Measurements from ENCODE around the gene KDM4C.

The KDM4C gene

DNA sequence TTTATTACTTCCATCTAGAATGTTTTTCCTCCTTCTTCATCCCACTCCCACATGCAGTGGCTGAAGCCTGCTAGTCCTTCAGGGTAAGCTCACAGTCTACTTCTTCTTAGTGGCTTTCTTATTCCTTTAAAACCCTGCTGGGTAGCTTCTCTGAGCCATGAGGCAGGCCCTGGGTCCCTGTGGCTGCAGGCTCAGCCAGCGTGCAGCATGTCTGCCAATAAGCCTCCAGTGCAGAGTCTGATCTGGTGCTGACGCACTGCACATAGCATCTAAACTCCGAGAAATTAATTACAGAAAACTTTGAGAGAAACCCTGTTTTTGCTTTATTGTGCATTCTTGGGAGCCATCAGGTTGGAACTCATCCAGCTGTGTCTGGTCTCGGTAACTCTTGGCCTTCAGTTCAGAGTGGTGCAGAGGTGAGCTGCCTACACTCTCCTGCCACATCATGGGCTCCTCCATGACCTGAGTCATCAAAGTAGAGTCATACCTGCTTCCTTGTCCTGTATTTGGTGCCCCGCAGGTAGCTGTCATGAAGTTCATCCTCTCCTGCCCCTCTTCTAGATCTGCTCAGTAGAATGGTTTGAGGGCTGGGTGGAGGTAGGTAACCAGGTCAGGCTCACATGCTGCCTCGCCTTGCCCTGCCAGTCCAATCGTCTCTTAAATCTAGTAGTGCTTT lies 339.4 kb downstream of the KDM4C start:
- DNase-seq (ENCODE audit: low read depth in 3 of 3) = no peak

DNA sequence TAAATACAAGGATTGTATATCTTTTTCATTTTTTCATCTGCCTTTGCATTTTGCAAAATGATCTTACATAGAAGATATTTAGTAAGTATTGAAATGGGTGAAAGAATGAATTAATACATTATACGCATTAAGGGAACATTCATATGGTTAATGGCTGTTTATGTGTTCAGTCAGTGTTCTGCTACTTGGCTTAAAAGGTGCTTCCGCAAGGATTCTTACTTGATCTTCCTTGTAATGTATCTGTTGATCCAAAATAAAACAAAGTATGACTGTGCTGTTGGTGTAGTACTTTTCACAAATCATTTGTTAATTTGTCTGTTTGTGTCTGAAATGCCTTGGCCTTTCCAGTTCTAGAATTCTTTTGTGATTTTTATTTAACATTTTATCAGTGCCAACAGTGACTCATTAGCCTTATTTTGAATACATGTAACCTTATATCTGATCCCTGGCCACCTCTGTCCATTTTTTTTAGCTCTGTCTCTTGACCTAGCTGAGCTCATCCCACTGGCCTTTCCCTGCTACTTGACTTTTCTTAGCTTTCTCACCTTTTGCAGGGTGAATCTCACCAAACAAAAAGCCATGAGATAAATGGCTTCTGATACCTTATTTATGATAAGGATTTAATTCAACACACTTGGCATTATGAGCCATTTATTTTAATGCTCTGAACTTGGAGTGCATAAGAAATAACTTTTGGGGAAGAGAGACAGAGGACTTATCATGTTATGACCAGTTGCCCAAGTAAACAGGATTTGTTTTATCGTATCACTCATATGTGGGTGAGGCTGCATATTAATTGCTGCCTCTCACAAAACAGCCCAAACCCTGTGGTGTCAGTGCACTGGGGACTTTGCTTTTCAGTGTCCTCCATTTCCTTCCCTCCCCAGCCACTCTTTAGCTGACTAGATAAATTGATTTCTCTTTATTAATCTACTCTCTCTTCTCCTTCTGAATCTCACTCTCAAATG lies 340.3 kb downstream of the KDM4C start:
- DNase-seq (ENCODE audit: low read depth in 3 of 3) = no peak

GRCh38 chr9:7103367-7103766 lies 345.6 kb downstream of the KDM4C start:
- DNase-seq (ENCODE audit: low read depth in 3 of 3) = no peak

GRCh38 chr9:7103771-7104170 lies 346.0 kb downstream of the KDM4C start:
- DNase-seq (ENCODE audit: low read depth in 3 of 3) = no peak

DNA sequence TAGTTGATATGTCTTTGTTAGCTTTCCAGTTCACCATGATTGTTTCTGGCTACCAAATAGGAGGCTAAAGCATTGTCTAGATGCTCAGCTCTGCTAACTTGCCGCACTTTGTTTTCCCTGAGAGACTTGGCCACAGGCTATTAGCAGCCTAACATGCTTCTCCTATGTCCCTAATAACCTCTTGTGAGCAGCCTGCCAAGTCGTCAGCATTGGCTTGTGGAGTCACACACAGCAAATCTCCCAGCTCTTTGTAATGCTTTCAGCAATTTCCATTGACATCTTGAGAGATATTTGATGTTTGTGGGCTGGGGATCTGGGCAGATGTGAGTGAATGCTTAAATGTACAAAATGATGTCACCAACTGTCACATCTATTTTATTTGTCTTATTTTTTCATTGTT lies 346.9 kb downstream of the KDM4C start:
- DNase-seq (ENCODE audit: low read depth in 3 of 3) = no peak

DNA sequence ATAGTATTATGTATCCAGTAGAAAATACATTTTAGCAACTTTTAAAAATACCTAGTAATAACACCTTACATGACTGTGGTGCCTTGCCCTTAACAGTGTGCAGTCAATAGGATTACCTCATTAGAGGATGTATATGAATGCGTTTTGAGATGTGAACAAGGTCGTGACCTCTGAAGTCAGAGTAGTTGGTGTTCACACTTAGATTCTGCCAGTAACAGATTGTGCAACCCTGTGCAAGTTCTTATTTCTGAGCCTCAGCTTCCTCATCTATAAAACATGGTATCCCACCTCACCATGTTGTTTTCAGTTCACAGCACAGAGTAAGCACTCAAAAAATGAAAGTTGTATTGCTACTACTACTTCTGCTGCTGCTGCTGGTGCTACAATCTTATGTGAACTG lies 347.3 kb downstream of the KDM4C start:
- no peak for DNase-seq (ENCODE audit: low read depth in 3 of 3)

DNA sequence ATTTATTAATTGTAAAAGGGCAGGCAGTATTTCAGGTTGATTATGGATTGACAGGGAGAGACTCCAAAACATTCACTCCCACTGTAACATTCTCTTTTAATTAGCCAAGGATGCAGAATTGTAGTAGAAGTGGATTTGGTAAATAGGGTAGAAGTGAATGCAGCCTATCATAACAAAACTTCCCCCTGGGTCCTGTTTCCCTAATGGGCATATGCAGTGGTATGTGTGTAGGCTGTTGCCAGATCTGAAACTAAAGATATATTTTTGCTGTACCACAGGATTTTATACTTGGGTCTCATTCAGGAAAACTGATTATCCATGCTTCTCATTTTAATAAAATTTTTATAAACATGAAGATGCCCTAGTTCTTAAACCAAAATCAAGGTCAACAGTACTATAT lies 351.2 kb downstream of the KDM4C start:
- DNase-seq (ENCODE audit: low read depth in 3 of 3) = no peak

GRCh38 chr9:7111413-7111812 lies 353.6 kb downstream of the KDM4C start:
- DNase-seq (ENCODE audit: low read depth in 3 of 3) = no peak

GRCh38 chr9:7115606-7116005 lies 357.8 kb downstream of the KDM4C start:
- no peak for DNase-seq (ENCODE audit: low read depth in 3 of 3)

DNA sequence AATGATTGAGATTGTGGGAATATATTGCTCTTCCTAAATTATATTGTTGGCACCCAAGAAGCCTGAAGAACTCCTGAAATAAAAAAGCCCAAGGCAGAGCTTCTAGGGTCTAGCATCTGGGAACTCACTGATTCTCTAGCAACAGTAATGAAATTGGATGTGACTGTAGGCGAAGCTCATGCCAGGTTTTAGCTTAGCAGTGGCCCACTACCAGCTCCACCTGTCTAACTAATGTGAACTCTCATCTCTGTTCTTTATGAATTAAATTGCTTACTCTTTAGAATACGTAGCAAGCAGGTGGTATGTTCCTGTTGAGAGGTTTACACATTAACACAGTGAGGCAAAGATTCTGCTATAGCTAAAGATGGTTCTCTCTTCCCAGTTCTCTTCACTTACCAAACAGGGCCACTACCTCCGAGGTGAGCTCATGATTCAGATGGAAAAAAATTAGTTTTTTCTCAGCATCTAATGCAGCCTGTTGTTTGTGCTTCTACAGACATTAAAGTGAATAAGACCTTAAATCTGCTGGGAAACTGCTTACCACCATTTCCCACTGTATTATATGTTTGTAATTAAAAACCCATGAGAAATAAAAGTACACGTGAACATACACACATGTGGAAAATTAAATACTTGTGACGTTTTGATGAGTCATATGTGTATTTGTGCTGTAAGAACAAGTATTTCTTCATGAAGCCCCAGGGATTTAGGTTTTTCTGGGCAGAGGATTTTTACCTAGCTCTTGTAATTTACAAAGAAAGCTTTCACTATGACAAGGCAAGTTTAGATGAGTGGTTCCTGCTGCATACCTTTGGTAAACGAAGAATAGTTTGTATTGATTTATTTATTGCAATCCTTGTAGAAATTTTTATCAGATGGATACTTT lies 360.1 kb downstream of the KDM4C start:
- no peak for DNase-seq (ENCODE audit: low read depth in 3 of 3)

DNA sequence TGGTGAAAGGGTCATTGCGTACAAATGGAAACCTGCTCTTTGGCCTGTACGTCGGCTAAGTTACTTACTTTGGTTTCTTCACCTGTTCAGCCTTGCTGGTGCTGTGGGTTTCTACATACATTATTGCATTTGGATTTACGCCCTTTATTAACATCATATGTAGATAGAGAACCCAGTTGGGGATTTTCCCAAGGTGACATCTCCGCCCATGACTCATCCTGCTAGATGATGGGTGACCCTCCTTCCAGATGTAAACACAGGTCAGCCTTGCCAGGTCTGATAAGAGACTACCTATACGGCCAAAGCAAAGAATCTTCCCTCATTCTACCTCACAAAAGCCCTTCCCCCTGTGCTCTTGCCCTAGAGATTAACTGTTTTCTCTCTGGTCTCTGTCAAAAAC lies 360.9 kb downstream of the KDM4C start:
- DNase-seq (ENCODE audit: low read depth in 3 of 3) = no peak

GRCh38 chr9:7119612-7120011 lies 361.8 kb downstream of the KDM4C start:
- no peak for DNase-seq (ENCODE audit: low read depth in 3 of 3)

DNA sequence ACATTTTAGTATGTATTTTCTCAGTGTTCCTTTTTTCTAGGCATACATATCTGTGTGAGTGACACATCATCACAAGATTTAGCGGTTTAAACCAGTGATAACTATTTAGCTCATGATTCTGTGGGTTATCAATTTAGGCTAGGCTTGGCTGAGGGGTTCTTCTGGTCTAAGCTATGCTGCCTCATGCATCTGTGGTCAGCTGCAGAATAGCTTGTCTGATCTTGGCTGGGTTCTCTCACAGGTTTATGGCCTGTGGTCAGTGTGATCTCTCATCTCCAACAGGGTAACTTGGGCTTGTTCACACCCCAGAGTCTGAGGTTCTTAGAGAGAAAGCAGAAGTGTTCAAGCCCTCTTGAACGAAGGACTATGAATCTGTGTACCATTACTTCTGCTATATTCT lies 363.3 kb downstream of the KDM4C start:
- no peak for DNase-seq (ENCODE audit: low read depth in 3 of 3)

- no peak for DNase-seq (ENCODE audit: low read depth in 3 of 3)
These were observed 363.9 kb downstream of the KDM4C start for GRCh38 chr9:7121664-7122063.

DNA sequence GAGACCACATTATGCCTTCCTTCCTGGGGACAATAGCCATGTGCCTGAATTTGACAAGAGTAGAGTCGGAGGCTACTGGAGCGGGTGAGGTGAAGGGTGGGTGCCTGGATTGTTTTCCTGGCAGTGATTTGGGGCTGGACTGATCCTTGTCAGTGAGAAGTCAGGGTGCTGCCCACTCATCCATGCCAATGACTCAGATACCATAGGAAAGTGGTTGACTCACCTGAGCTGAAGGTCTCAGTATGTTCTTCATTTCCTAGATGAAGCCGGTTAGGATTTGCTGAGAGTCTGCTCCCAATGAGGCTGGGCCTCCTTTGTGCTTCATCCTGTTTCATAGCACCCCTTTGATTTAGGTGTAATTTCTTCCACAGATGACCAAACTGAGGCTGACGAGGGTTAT lies 366.0 kb downstream of the KDM4C start:
- no peak for DNase-seq (ENCODE audit: low read depth in 3 of 3)

DNA sequence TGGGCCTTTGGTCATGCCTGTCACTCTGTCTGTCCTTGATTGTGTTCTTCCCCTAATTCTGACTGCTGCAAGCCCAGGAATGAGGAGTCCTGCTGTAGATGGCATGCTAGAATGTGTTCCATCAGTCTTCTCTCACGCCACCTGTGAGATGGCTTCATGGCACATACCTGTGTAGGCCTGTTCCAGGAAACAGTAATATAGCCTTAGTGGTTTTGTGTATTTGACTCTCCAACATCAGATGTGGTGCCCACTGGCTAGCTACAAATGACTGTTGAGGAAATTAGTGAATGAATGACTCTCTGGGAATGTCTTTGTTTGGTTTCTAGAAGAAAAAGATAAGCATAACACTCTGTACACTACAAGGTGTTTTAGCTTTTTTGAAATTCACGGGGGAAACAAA lies 367.5 kb downstream of the KDM4C start:
- DNase-seq (ENCODE audit: low read depth in 3 of 3) = no peak

- no peak for DNase-seq (ENCODE audit: low read depth in 3 of 3)
These were observed 371.6 kb downstream of the KDM4C start for GRCh38 chr9:7129391-7129790.

DNA sequence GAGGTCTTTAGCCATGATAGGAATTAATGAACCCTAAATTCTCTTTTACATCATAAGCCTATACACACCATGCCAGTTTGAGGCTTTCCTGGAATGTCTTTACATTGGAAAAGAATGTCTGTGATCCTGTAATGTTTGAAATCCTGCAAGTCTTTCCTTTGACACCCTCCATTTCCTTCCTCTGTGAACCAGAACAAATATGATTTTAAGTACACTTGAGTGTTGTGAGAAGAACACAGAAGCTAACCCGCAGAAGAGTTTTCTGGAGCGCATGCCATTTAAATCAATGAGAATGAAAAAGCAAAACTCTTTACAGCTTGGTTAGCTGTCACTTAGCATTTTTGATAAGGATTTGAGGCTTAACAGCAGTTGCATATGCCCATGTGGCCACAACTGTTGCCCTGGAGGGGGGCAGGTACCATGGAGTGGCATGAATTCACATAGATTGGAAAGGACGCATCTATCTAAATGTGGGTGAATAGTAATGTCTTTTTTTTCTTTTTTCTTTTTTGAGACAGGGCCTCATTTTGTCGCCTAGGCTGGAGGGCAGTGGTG lies 372.6 kb downstream of the KDM4C start:
- no peak for DNase-seq (ENCODE audit: low read depth in 3 of 3)

- no peak for DNase-seq (ENCODE audit: low read depth in 3 of 3)
These were observed 374.8 kb downstream of the KDM4C start for GRCh38 chr9:7132605-7133004.

DNA sequence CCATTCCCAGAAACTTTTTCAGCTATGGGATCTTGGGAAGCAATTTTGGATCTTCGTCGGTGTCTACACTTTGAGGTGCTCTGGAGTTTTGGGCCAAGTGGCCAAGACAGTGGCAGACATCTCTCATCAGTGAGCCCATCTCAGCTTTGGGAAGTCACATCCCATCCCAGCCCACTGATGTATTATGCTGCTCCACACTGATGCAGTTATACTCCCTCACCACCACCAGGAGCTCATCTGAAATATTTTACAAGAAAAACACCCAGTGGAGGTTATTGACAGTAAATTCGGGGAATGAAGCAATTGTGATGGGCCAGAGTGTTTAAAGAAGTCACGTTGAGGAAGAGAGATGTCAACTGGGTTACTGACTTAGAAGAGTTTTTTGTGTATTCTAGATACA lies 378.0 kb downstream of the KDM4C start:
- no peak for DNase-seq (ENCODE audit: low read depth in 3 of 3)

- DNase-seq (ENCODE audit: low read depth in 3 of 3) = no peak
These were observed 379.3 kb downstream of the KDM4C start for GRCh38 chr9:7137040-7137439.

GRCh38 chr9:7137571-7137970 lies 379.8 kb downstream of the KDM4C start:
- DNase-seq (ENCODE audit: low read depth in 3 of 3) = no peak

Data from stimulated activated CD4-positive, alpha-beta T cell treated with anti-CD3 and anti-CD28 coated beads, TNF-alpha, amount 100 ng/mL, for 48 hours (primary cell).